Smooth muscle cell (in vitro differentiated cells): ENCODE data around the gene FILIP1. TPM values are rescaled to one million over a fixed set of nuclear protein-coding genes. Genes with fewer than 3 reads are reported as not detected.

Experiments
- DNase-seq: peaks from one replicate; lab custom pipeline; 2025; ENCODE audit not compliant: unreplicated experiment; lab: John Stamatoyannopoulos, UW
- H2AFZ ChIP-seq: fragments of 200-600 bp; sonication (generic); 2 replicates; pipeline ENCODE4 v1.6.0; 2016; ENCODE audit warnings: antibody characterized with exemption, low read depth, mild to moderate bottlenecking
- H3F3A ChIP-seq: fragments of 200-600 bp; sonication (generic); 2 replicates; pipeline ENCODE4 v1.6.0; 2017; ENCODE audit warnings: antibody characterized with exemption, low read depth
- H3K27ac ChIP-seq: fragments of 200-600 bp; sonication (generic); 2 replicates; pipeline ENCODE4 v1.5.1; 2016; ENCODE audit warnings: low read depth, mild to moderate bottlenecking
- H3K27me3 ChIP-seq: fragments of 200-600 bp; sonication (generic); 2 replicates; pipeline ENCODE4 v1.6.1; 2016; ENCODE audit warnings: low read depth, mild to moderate bottlenecking
- H3K36me3 ChIP-seq: fragments of 200-600 bp; sonication (generic); 2 replicates; pipeline ENCODE4 v1.5.1; 2016; ENCODE audit warnings: low read depth
- H3K4me1 ChIP-seq: fragments of 200-600 bp; sonication (generic); 2 replicates; pipeline ENCODE4 v1.5.1; 2016; ENCODE audit warnings: low read depth
- H3K4me2 ChIP-seq: fragments of 200-600 bp; sonication (generic); 2 replicates; pipeline ENCODE4 v1.6.0; 2016; ENCODE audit warnings: mild to moderate bottlenecking
- H3K4me3 ChIP-seq: fragments of 200-600 bp; sonication (generic); 2 replicates; pipeline ENCODE4 v1.5.1; 2016; ENCODE audit warnings: mild to moderate bottlenecking
- H3K79me2 ChIP-seq: fragments of 200-600 bp; sonication (generic); 2 replicates; pipeline ENCODE4 v1.6.0; 2016; ENCODE audit warnings: low read depth, mild to moderate bottlenecking
- H3K9ac ChIP-seq: fragments of 200-600 bp; sonication (generic); 2 replicates; pipeline ENCODE4 v1.6.0; 2016; ENCODE audit warnings: low read depth
- H3K9me3 ChIP-seq: fragments of 200-600 bp; sonication (generic); replicated peaks from 2 replicates; pipeline ENCODE4 v1.5.1; 2016; ENCODE audit warnings: low read depth
- H4K20me1 ChIP-seq: fragments of 200-600 bp; sonication (generic); 2 replicates; pipeline ENCODE4 v1.6.0; 2016; ENCODE audit warnings: low read depth
- CTCF ChIP-seq: fragments of 200-600 bp; sonication (generic); IDR thresholded peaks from 2 replicates; pipeline ENCODE4 v1.5.1; 2017; ENCODE audit warnings: borderline replicate concordance, mild to moderate bottlenecking, antibody characterized with exemption; ENCODE audit not compliant: insufficient read depth, poor library complexity, severe bottlenecking
- WGBS: methylation state at CpG from one replicate; pipeline ENCODE4 v1.1.7; 2016; ENCODE audit warnings: low lambda C conversion rate; 5-methylcytosine and 5-hydroxymethylcytosine counted together
- polyA plus RNA-seq: library from polyadenylated mRNA; unstranded; fragments of >200 nt; fragmentation: Nextera tagmentation; extraction: Ambion mirVana; gene quantifications from 2 replicates; pipeline ENCODE4 v1.2.1, GENCODE V29; 2016
- total RNA-seq: library from RNA; depleted of rRNA; stranded (reverse); fragments of >200 nt; gene quantifications from 2 replicates; pipeline ENCODE4 v1.2.3, GENCODE V29; 2014

Gene FILIP1
- total and polyA plus RNA-seq, 2 experiments from 2014 or later, result 3.0 to 3.5 TPM

GRCh38 chr6:75284632-75285282, 208.8 kb downstream of the FILIP1 start, which contains the start of gene TMEM30A:
TSS of gene TMEM30A (minus strand) at chr6:75284792. CDS start at chr6:75284638, 154 bp downstream.
- Histone ChIP-seq H3K4me3 (peak within 1 kb of the TSS; percentile 90), H3K4me1 (peaks cover 41% of the 10 kb centered on the region), H3K79me2 (peaks cover 62% of the 10 kb centered on the region), H3K27ac (peak within 1 kb of the TSS; percentile 83), H3K27me3 (no peaks in the 10 kb centered on the region), H4K20me1 (peaks cover 41% of the 10 kb centered on the region), H3K36me3 (no peaks in the 10 kb centered on the region), H3K9me3 (no peaks in the 10 kb centered on the region), H2AFZ (peak within 1 kb of the TSS; percentile 88), H3K4me2 (peak within 1 kb of the TSS; percentile 98), H3F3A (no peaks in the 10 kb centered on the region), H3K9ac (peak within 1 kb of the TSS; percentile 93)
- WGBS, result under 1% methylated on average over 55 of the region's 55 CpGs
- DNase-seq, result peak; percentile 78
- TF ChIP-seq CTCF, result no peak

DNA sequence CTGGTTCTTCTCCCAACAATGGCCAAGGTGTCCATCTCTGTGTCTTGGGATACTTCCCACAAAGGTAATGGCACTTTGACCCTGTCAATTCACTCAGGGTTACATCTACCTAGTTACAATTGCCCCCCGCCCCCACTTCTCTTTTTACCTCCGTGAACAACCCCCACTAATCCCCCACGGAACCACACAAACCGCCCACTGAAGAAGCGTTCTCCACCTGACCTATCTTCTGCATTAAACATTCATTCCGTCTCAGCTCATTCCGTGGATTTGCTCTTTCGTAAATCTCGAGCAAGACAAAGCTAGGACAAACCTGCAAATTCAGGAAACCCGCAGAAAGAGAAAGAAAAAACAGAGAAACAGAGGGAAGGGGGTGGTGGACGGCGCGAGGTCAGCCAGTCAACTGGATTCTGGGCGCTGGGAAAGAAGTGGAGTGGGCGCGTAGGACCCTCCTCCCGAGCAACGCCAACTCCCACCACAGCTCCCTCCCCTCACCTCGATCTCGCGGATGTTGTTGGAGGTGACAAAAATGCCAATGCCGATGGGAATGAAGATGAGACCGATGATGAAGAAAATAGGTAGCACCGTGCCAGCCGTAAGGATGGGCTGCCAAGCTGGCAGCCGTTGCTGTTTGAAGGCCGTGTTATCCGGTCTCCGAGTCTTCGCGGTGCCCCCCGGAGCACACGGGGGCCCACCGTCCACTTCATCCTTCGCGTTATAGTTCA, 209.5 kb downstream of the FILIP1 start:
- H3K4me1 ChIP-seq, result peaks cover 48% of the 10 kb centered on the region
- peak overlapping the region; percentile 93 for H3K4me2 ChIP-seq
- H3K9ac ChIP-seq, result peak overlapping the region; percentile 93
- H3K4me3 ChIP-seq, result peak overlapping the region; percentile 90
- H3K27me3 ChIP-seq, result no peaks in the 10 kb centered on the region
- H3K79me2 ChIP-seq, result peaks cover 69% of the 10 kb centered on the region
- peaks cover 48% of the 10 kb centered on the region for H4K20me1 ChIP-seq
- no peaks in the 10 kb centered on the region for H3K9me3 ChIP-seq
- H3K27ac ChIP-seq, result peak overlapping the region; percentile 83
- H2AFZ ChIP-seq, result peak overlapping the region; percentile 81
- no peak for DNase-seq
- no peaks in the 10 kb centered on the region for H3F3A ChIP-seq
- H3K36me3 ChIP-seq, result no peaks in the 10 kb centered on the region
- TF ChIP-seq CTCF, result no peak
- under 1% methylated on average over 36 of the region's 36 CpGs for WGBS

DNA sequence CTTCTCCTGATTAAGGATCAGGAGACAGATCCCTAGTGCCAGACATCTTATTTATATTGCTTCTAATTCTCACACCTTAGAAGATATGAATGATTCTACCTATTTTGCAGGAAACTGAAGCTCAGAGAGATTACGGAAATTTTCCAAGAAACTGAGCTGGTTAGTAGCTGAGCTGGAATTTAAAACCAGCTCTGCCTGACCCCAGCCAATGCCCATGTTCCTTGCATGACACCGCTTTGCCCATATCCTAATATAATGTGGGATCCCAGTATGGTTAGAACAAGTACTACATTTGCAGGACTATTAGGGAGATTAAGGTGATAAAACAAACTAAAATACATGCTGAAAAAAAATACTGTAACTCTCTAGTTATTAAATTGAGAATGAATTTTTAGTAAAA, 210.9 kb downstream of the FILIP1 start:
- H3K36me3 ChIP-seq, result no peaks in the 10 kb centered on the region
- WGBS, result 6% methylated on average over 2 of the region's 2 CpGs
- no peak for DNase-seq
- no peak overlapping the region for H2AFZ ChIP-seq
- peaks cover 57% of the 10 kb centered on the region for H4K20me1 ChIP-seq
- H3F3A ChIP-seq, result no peaks in the 10 kb centered on the region
- peak overlapping the region; percentile 90 for H3K4me3 ChIP-seq
- no peaks in the 10 kb centered on the region for H3K9me3 ChIP-seq
- peaks cover 82% of the 10 kb centered on the region for H3K79me2 ChIP-seq
- H3K27me3 ChIP-seq, result no peaks in the 10 kb centered on the region
- H3K27ac ChIP-seq, result peak overlapping the region; percentile 83
- H3K9ac ChIP-seq, result peak overlapping the region; percentile 93
- H3K4me1 ChIP-seq, result peaks cover 54% of the 10 kb centered on the region
- peak overlapping the region; percentile 93 for H3K4me2 ChIP-seq
- no peak for TF ChIP-seq CTCF
